Spinal cord (tissue), 10 donors: ENCODE measurements around the gene FRMD5. TPM values are rescaled to one million over a fixed set of nuclear protein-coding genes. Genes with fewer than 3 reads are reported as not detected.
A peak's percentile ranks its signal among the peaks of the same experiment; 100 is the strongest.
"Not testable (repeated sequence)": the region's sequence is repeated elsewhere in the genome, so short reads cannot be mapped to it uniquely, and the experiment has no call there.

ENCODE experiments used
- DNase-seq, 6 donors: peaks; one replicate each; pipeline versions ENCODE4 v3.0.0 to v3.0.0-alpha.2; 2013 to 2015; ENCODE audit warnings: low spot score in 6 of 6, low read depth in 4 of 6
- H3K27ac ChIP-seq: one replicate; pipeline ENCODE4 v1.5.1; 2013; ENCODE audit warnings: low read depth, low read length, control low read depth
- H3K27me3 ChIP-seq: one replicate; pipeline ENCODE4 v1.6.1; 2013; ENCODE audit warnings: low read length; ENCODE audit not compliant: control insufficient read depth, insufficient read depth
- H3K36me3 ChIP-seq: one replicate; pipeline ENCODE4 v1.6.1; 2013; ENCODE audit warnings: low read length; ENCODE audit not compliant: control insufficient read depth, insufficient read depth
- H3K4me1 ChIP-seq: one replicate; pipeline ENCODE4 v1.6.1; 2013; ENCODE audit warnings: low read length; ENCODE audit not compliant: control insufficient read depth, insufficient read depth
- H3K4me3 ChIP-seq: one replicate; pipeline ENCODE4 v1.5.1; 2013; ENCODE audit warnings: low read depth, low read length, control low read depth
- H3K9me3 ChIP-seq: one replicate; pipeline ENCODE4 v1.6.1; 2013; ENCODE audit warnings: low read length; ENCODE audit not compliant: control insufficient read depth, insufficient read depth
- WGBS: methylation state at CpG from one replicate; pipeline ENCODE4 v1.1.5; 2013; ENCODE audit warnings: missing lambda C conversion rate; ENCODE audit not compliant: insufficient coverage; 5-methylcytosine and 5-hydroxymethylcytosine counted together
- polyA plus RNA-seq, 2 donors: library from polyadenylated mRNA; unstranded; fragments of 120-200 nt; gene quantifications; one replicate each; pipeline ENCODE4 v1.2.1, GENCODE V29; 2013; ENCODE audit not compliant: insufficient read length in 2 of 2
- total RNA-seq, 2 donors: library from RNA; depleted of rRNA in 1 of 2; stranded (reverse); fragments of 120-200 nt in 1 of 2; fragments of >200 nt in 1 of 2; gene quantifications; one replicate each; pipeline versions ENCODE4 v1.2.3 to v1.2.4, GENCODE V29; 2013 to 2014
- donor health status: healthy.

Gene FRMD5
- total and polyA plus RNA-seq, 4 donors, result 8.9 to 25.9 (median 20.2) TPM

GRCh38 chr15:44009038-44009437 is 186.0 kb downstream of the FRMD5 start:
- no peak overlapping the region for H3K27ac ChIP-seq
- H3K36me3 ChIP-seq, result no peaks in the 10 kb centered on the region
- no peaks in the 10 kb centered on the region for H3K27me3 ChIP-seq
- DNase-seq, result no peak
- WGBS, result no CpG with 5 or more reads among the region's 2 CpGs
- H3K4me3 ChIP-seq, result no peak overlapping the region
- no peaks in the 10 kb centered on the region for H3K9me3 ChIP-seq
- H3K4me1 ChIP-seq, result peaks cover 4% of the 10 kb centered on the region

- not testable (repeated sequence) for H3K36me3 ChIP-seq, H3K27ac ChIP-seq, H3K4me3 ChIP-seq, H3K4me1 ChIP-seq, H3K27me3 ChIP-seq, H3K9me3 ChIP-seq
- WGBS, result 100% methylated on average over 4 of the region's 6 CpGs
- peak in 2 of 6 donors; percentile 42 to 59 for DNase-seq
Measured at GRCh38 chr15:44000248-44000647, 194.8 kb downstream of the FRMD5 start.

- Histone ChIP-seq H3K27me3 (no peaks in the 10 kb centered on the region), H3K36me3 (peaks cover 4% of the 10 kb centered on the region), H3K4me1 (peaks cover 3% of the 10 kb centered on the region), H3K4me3 (no peak overlapping the region), H3K27ac (no peak overlapping the region), H3K9me3 (no peaks in the 10 kb centered on the region)
- peak in 2 of 6 donors; percentile 14 to 58 for DNase-seq
- 63% methylated on average over 4 of the region's 4 CpGs for WGBS
Measured at GRCh38 chr15:43998607-43999006, 196.5 kb downstream of the FRMD5 start.

GRCh38 chr15:43991206-43991605 is 203.9 kb downstream of the FRMD5 start:
- Histone ChIP-seq H3K27ac (no peak overlapping the region), H3K9me3 (no peaks in the 10 kb centered on the region), H3K4me1 (no peaks in the 10 kb centered on the region), H3K36me3 (peaks cover 6% of the 10 kb centered on the region), H3K27me3 (no peaks in the 10 kb centered on the region), H3K4me3 (no peak overlapping the region)
- 45% methylated on average over 2 of the region's 2 CpGs for WGBS
- peak in 2 of 6 donors; percentile 14 to 61 for DNase-seq

GRCh38 chr15:43989938-43990337 is 205.1 kb downstream of the FRMD5 start:
- WGBS, result 94% methylated on average over 15 of the region's 15 CpGs
- Histone ChIP-seq H3K27me3 (no peaks in the 10 kb centered on the region), H3K9me3 (no peaks in the 10 kb centered on the region), H3K27ac (no peak overlapping the region), H3K4me3 (no peak overlapping the region), H3K36me3 (peaks cover 2% of the 10 kb centered on the region), H3K4me1 (no peaks in the 10 kb centered on the region)
- DNase-seq, result no peak

GRCh38 chr15:43988900-43989299 is 206.2 kb downstream of the FRMD5 start:
- Histone ChIP-seq H3K4me3 (no peak overlapping the region), H3K36me3 (peaks cover 2% of the 10 kb centered on the region), H3K9me3 (no peaks in the 10 kb centered on the region), H3K27ac (no peak overlapping the region), H3K4me1 (no peaks in the 10 kb centered on the region), H3K27me3 (no peaks in the 10 kb centered on the region)
- WGBS, result 93% methylated on average over 12 of the region's 13 CpGs
- DNase-seq, result no peak

- Histone ChIP-seq H3K9me3 (no peaks in the 10 kb centered on the region), H3K27ac (no peak overlapping the region), H3K4me1 (no peaks in the 10 kb centered on the region), H3K27me3 (no peaks in the 10 kb centered on the region), H3K4me3 (no peak overlapping the region), H3K36me3 (peaks cover 2% of the 10 kb centered on the region)
- DNase-seq, result no peak
- no CpG with 5 or more reads among the region's 1 CpG for WGBS
Measured at GRCh38 chr15:43987924-43988323, 207.1 kb downstream of the FRMD5 start.

GRCh38 chr15:43985976-43986680 is 208.9 kb downstream of the FRMD5 start:
- Histone ChIP-seq H3K9me3 (no peaks in the 10 kb centered on the region), H3K4me1 (no peaks in the 10 kb centered on the region), H3K36me3 (peaks cover 2% of the 10 kb centered on the region), H3K4me3 (no peak overlapping the region), H3K27ac (no peak overlapping the region), H3K27me3 (no peaks in the 10 kb centered on the region)
- WGBS, result 36% methylated on average over 2 of the region's 7 CpGs
- peak in 1 of 6 donors; percentile 84 for DNase-seq

GRCh38 chr15:43981576-43981975 is 213.5 kb downstream of the FRMD5 start:
- H3K4me3 ChIP-seq, result no peak overlapping the region
- no peak for DNase-seq
- H3K27ac ChIP-seq, result no peak overlapping the region
- H3K27me3 ChIP-seq, result no peaks in the 10 kb centered on the region
- WGBS, result 100% methylated on average over 1 of the region's 2 CpGs
- H3K36me3 ChIP-seq, result no peaks in the 10 kb centered on the region
- no peaks in the 10 kb centered on the region for H3K4me1 ChIP-seq
- H3K9me3 ChIP-seq, result no peaks in the 10 kb centered on the region
